ENCODE measurements around the gene GALNT14.

DNA sequence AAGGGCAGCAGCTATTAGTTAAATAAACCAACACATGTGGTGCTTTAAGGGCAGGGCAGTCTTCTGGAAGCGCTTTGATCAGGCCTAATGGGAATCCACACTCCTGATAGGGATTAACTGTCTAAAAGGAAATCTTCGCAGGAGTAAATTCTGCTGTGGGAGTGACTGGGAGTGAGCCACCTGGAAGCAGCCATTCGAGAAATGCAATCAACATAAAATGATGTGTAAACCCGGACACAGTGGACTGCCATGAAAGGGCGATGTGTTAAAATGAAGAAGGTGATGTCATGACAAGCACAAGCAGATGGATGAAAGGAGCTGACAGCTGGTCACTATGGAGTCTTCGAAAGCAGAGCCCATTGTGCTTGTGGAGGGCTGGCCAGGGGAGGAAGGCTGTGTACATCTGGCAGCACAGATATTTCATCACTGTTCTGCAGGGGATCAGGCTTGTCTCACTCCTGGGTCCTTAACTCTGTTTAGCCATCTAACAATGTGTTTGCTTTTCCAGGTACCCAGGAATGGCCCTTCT lies 24.8 kb upstream of the GALNT14 start:
- TF ChIP-seq ZZZ3 (IDR thresholded peaks at IDR 0.05; ENCODE audit: control insufficient read depth, insufficient read length, low read depth) (no peak), RFX5 (IDR thresholded peaks at IDR 0.05; ENCODE audit: low read depth, low read length) (no peak)
- TF ChIP-seq, protein P1, sequence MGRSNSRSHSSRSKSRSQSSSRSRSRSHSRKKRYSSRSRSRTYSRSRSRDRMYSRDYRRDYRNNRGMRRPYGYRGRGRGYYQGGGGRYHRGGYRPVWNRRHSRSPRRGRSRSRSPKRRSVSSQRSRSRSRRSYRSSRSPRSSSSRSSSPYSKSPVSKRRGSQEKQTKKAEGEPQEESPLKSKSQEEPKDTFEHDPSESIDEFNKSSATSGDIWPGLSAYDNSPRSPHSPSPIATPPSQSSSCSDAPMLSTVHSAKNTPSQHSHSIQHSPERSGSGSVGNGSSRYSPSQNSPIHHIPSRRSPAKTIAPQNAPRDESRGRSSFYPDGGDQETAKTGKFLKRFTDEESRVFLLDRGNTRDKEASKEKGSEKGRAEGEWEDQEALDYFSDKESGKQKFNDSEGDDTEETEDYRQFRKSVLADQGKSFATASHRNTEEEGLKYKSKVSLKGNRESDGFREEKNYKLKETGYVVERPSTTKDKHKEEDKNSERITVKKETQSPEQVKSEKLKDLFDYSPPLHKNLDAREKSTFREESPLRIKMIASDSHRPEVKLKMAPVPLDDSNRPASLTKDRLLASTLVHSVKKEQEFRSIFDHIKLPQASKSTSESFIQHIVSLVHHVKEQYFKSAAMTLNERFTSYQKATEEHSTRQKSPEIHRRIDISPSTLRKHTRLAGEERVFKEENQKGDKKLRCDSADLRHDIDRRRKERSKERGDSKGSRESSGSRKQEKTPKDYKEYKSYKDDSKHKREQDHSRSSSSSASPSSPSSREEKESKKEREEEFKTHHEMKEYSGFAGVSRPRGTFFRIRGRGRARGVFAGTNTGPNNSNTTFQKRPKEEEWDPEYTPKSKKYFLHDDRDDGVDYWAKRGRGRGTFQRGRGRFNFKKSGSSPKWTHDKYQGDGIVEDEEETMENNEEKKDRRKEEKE (IDR thresholded peaks at IDR 0.05), result no peak
- TF ChIP-seq, protein P2, sequence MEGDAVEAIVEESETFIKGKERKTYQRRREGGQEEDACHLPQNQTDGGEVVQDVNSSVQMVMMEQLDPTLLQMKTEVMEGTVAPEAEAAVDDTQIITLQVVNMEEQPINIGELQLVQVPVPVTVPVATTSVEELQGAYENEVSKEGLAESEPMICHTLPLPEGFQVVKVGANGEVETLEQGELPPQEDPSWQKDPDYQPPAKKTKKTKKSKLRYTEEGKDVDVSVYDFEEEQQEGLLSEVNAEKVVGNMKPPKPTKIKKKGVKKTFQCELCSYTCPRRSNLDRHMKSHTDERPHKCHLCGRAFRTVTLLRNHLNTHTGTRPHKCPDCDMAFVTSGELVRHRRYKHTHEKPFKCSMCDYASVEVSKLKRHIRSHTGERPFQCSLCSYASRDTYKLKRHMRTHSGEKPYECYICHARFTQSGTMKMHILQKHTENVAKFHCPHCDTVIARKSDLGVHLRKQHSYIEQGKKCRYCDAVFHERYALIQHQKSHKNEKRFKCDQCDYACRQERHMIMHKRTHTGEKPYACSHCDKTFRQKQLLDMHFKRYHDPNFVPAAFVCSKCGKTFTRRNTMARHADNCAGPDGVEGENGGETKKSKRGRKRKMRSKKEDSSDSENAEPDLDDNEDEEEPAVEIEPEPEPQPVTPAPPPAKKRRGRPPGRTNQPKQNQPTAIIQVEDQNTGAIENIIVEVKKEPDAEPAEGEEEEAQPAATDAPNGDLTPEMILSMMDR (IDR thresholded peaks at IDR 0.05 in 2 of 3, conservative IDR thresholded peaks at IDR 0.05 in 1 of 3; ENCODE audit: control insufficient read depth in 2 of 3, extremely low read depth in 1 of 3, insufficient read depth in 1 of 3, low read depth in 3 of 3, low read length in 3 of 3), result no peak
